ENCODE measurements around the gene PTGR2.

DNA sequence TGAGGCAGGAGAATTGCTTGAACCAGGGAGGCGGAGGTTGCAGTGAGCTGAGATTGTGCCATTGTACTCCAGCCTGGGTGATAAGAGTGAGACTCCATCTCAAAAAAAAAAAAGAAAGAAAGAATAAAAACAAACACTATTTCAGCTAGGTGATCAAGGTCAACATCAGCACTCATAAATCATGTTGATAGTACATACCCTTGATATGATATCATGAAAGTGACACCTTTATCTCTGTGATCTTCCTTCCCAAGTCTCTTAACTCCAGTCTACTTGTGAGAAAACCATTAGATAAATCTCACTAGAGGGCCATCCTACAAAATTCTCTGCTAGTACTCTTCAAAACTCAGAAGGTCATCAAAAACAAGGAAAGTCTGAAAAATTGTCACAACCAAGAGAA, 44.2 kb upstream of the PTGR2 start:
- TF ChIP-seq, protein P1, sequence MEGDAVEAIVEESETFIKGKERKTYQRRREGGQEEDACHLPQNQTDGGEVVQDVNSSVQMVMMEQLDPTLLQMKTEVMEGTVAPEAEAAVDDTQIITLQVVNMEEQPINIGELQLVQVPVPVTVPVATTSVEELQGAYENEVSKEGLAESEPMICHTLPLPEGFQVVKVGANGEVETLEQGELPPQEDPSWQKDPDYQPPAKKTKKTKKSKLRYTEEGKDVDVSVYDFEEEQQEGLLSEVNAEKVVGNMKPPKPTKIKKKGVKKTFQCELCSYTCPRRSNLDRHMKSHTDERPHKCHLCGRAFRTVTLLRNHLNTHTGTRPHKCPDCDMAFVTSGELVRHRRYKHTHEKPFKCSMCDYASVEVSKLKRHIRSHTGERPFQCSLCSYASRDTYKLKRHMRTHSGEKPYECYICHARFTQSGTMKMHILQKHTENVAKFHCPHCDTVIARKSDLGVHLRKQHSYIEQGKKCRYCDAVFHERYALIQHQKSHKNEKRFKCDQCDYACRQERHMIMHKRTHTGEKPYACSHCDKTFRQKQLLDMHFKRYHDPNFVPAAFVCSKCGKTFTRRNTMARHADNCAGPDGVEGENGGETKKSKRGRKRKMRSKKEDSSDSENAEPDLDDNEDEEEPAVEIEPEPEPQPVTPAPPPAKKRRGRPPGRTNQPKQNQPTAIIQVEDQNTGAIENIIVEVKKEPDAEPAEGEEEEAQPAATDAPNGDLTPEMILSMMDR (IDR thresholded peaks at IDR 0.05; ENCODE audit: control extremely low read depth in 1 of 3, insufficient read depth in 1 of 3, low read depth in 1 of 3, low read length in 3 of 3), result no peak
- TF ChIP-seq KDM5A (IDR thresholded peaks at IDR 0.05; ENCODE audit: low read length), result no peak
- no peak for TF ChIP-seq SIX5 (IDR thresholded peaks at IDR 0.05; ENCODE audit: low read depth, low read length)
- TF ChIP-seq ZNF274 (IDR thresholded peaks at IDR 0.05; ENCODE audit: borderline replicate concordance, extremely low read depth, low read length), result no peak
- no peak for TF ChIP-seq BRCA1 (IDR thresholded peaks at IDR 0.05; ENCODE audit: low read depth, low read length)
- no peak for TF ChIP-seq CHD2 (IDR thresholded peaks at IDR 0.05; ENCODE audit: low read length)
- TF ChIP-seq, protein P2, sequence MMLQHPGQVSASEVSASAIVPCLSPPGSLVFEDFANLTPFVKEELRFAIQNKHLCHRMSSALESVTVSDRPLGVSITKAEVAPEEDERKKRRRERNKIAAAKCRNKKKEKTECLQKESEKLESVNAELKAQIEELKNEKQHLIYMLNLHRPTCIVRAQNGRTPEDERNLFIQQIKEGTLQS (IDR thresholded peaks at IDR 0.05; ENCODE audit: insufficient read depth, low read depth, low read length), result no peak
